ENCODE data around the gene TRPC3.

The TRPC3 gene

GRCh38 chr4:121869841-121870822 is 81.7 kb downstream of the TRPC3 start, which contains the start of gene BBS7:
Gene BBS7, minus strand, starts transcription at chr4:121870474. Its CDS starts 161 bp downstream, at chr4:121870313.
- DNase-seq = peak; percentile 87 to 91

GRCh38 chr4:121863799-121864198 is 88.1 kb downstream of the TRPC3 start:
- no peak for DNase-seq

DNA sequence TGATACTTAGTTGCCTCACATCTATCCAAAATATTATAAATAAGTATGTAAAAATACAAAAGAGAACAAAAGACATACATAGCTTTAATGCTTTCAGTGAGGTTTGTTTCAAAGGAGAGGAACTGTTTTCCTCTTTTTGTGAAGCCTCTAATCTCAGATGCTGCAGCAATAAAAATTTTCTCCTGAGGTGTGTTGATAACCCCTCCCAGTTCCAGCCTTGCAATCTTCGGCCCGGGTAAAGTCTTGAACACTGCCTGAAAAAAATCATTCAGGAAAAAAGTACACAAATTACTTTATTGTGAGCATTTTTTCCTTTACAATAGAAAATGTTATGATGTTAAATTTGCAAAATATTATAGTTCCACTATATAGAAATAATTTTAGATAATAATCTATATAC is 90.4 kb downstream of the TRPC3 start:
- DNase-seq = no peak

DNA sequence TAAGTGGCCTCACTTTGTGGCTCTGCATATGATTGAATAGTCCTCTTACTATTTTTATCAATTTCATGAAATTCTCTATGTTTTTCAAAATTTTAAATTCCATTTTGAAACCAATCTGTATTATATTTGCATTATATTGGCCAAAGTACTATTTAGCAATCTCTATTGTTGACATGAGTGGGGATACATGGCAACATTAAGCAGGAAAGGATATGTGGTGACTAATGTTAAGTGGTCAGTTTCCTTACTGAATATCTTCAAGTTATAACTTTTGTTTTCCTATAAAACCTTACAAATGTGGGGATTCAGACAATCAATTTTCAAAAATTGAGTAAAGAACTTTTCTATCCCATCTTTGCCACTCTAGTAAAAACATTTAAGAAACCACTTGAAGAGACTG is 91.7 kb downstream of the TRPC3 start:
- no peak for DNase-seq

- no peak for DNase-seq
Measured at GRCh38 chr4:121851354-121851753, 100.5 kb downstream of the TRPC3 start.

GRCh38 chr4:121846662-121847061 is 105.2 kb downstream of the TRPC3 start:
- no peak for DNase-seq

DNA sequence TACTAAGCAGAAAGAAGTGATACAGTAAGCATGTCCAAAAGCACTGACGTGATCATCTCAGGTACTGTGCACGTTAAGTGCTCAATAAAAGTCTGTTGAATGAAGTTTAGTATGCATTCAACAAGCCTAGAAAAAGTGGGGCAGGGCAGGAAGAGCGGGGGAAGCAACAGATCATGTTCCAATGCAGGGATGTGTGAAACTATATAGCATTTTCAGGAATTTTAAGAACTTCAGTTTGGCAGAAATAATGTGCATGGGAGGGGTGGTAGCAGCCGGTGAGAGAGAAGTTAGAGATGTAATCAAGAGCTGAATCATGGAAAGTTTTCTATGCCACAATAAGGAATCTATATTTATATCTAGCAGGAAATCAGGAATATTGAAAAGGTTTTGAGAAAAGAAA is 109.0 kb downstream of the TRPC3 start:
- DNase-seq = no peak

- DNase-seq = no peak
Measured at GRCh38 chr4:121838136-121838535, 113.7 kb downstream of the TRPC3 start.

- no peak for DNase-seq
Measured at GRCh38 chr4:121829511-121829910, 122.3 kb downstream of the TRPC3 start.
